K562 (cell line): ENCODE results near the gene ATXN7. TPM values are rescaled to one million over a fixed set of nuclear protein-coding genes. Genes with fewer than 3 reads are reported as not detected.

Experiments
- ATAC-seq: fragments of 200-7000 bp; cut with Tn5 transposase; 3 replicates; pipeline ENCODE4 v1.9.1; 2020; ENCODE audit warnings: moderate library complexity
- BruUV-seq: library from RNA; stranded (reverse); fragments of 400-500 nt; replicated peaks from 2 replicates; lab custom pipeline; 2021; lab: Mats Ljungman, UMichigan
- CTCF ChIA-PET: fragments of 300-600 bp; formaldehyde crosslinking; extraction: SDS; loops from one replicate; lab custom pipeline; 2021; ENCODE audit warnings: low intra/inter-chr PET ratio; lab: Yijun Ruan, JAX
- POLR2A ChIA-PET: fragments of 300-600, 350-650 bp; sonication (Branson Sonifier 250); formaldehyde crosslinking; extraction: SDS; loops from one replicate; lab custom pipeline; 2021; ENCODE audit warnings: antibody characterized with exemption, inconsistent platforms; lab: Yijun Ruan, JAX
- DNase-seq, 4 experiments: peaks; one replicate each; pipeline versions ENCODE4 v3.0.0 to v3.0.0-alpha.2; 2011 to 2018; ENCODE audit warnings: low spot score in 3 of 4, mixed read lengths in 3 of 4; ENCODE audit errors: extremely low read depth in 1 of 4
- FAIRE-seq: peaks from 2 replicates; lab custom pipeline; 2011; peaks lifted over from hg19 to GRCh38; lab: Jason Lieb, UNC
- H2AFZ ChIP-seq: 2 replicates; pipeline ENCODE4 v1.6.0; 2011; ENCODE audit warnings: low read depth, low read length, control low read depth, inconsistent platforms
- H3K27ac ChIP-seq: fragments of 200-600 bp; 3 replicates; pipeline ENCODE4 v1.8.0; 2011; ENCODE audit warnings: low read depth, mild to moderate bottlenecking, control low read depth, inconsistent platforms, low read length, moderate library complexity, mixed read lengths; ENCODE audit errors: extremely low read depth
- H3K27me3 ChIP-seq, 2 experiments: fragments of 300-600 bp in 1 of 2; 2 replicates in 1 of 2; 3 replicates in 1 of 2; pipeline versions ENCODE4 v1.6.0 to v1.8.0; 2011; ENCODE audit warnings: inconsistent platforms in 2 of 2, low read length in 2 of 2, mild to moderate bottlenecking in 1 of 2, mixed read lengths in 1 of 2, moderate library complexity in 1 of 2; ENCODE audit not compliant: control insufficient read depth in 2 of 2, insufficient read depth in 2 of 2
- H3K36me3 ChIP-seq: fragments of 300-600 bp; 3 replicates; pipeline ENCODE4 v1.8.0; 2011; ENCODE audit warnings: mild to moderate bottlenecking, low read length, inconsistent platforms; ENCODE audit not compliant: control insufficient read depth, insufficient read depth
- H3K4me1 ChIP-seq, 2 experiments: fragments of 200-600 bp in 1 of 2; replicated peaks in 1 of 2; 2 replicates in 1 of 2; 3 replicates in 1 of 2; pipeline versions ENCODE4 v1.5.1 to v1.8.0; 2011; ENCODE audit warnings: inconsistent platforms in 2 of 2, low read length in 2 of 2, mild to moderate bottlenecking in 1 of 2, mixed read lengths in 1 of 2, moderate library complexity in 1 of 2; ENCODE audit not compliant: control insufficient read depth in 2 of 2, insufficient read depth in 2 of 2
- H3K4me2 ChIP-seq: 2 replicates; pipeline ENCODE4 v1.6.1; 2011; ENCODE audit warnings: low read length, control low read depth, inconsistent platforms, mixed read lengths; ENCODE audit not compliant: insufficient read depth
- H3K4me3 ChIP-seq: fragments of 200-600 bp; sonication (generic), shearing (Covaris generic); 2 replicates; pipeline ENCODE4 v1.5.1; 2016; ENCODE audit warnings: control low read depth, inconsistent platforms
- H3K79me2 ChIP-seq: fragments of 200-600 bp; 3 replicates; pipeline ENCODE4 v1.8.0; 2011; ENCODE audit warnings: low read length, inconsistent platforms; ENCODE audit not compliant: control insufficient read depth, insufficient read depth
- H3K9ac ChIP-seq, 2 experiments: 2 replicates each; pipeline versions ENCODE4 v1.6.0 to v1.6.1; 2011; ENCODE audit warnings: low read depth in 2 of 2, low read length in 2 of 2, control low read depth in 1 of 2, inconsistent platforms in 1 of 2, mild to moderate bottlenecking in 1 of 2, mixed read lengths in 1 of 2; ENCODE audit not compliant: insufficient read depth in 1 of 2
- H3K9me1 ChIP-seq: one replicate; pipeline ENCODE4 v1.6.0; 2011; ENCODE audit warnings: inconsistent platforms, mild to moderate bottlenecking, low read length, moderate library complexity; ENCODE audit not compliant: control insufficient read depth, insufficient read depth
- H3K9me3 ChIP-seq: replicated peaks from 2 replicates; pipeline ENCODE4 v1.5.1; 2011; ENCODE audit warnings: low read depth, low read length, inconsistent platforms; ENCODE audit not compliant: control insufficient read depth, insufficient read depth
- H4K20me1 ChIP-seq: replicated peaks from 2 replicates; pipeline ENCODE4 v1.6.1; 2011; ENCODE audit warnings: low read length, inconsistent platforms, mixed read lengths; ENCODE audit not compliant: control insufficient read depth, insufficient read depth
- ATF1 ChIP-seq, 2 experiments: fragments of 450-650 bp in 1 of 2; IDR thresholded peaks; 2 replicates each; pipeline ENCODE4 v1.6.1; 2016; ENCODE audit warnings: missing compliant biosample characterization in 1 of 2, missing genetic modification characterization in 1 of 2
- CTBP1 ChIP-seq: fragments of 450-650 bp; IDR thresholded peaks from 2 replicates; pipeline ENCODE4 v1.6.1; 2016; ENCODE audit warnings: borderline replicate concordance
- EWSR1 ChIP-seq: fragments of 450-650 bp; IDR thresholded peaks from 2 replicates; pipeline ENCODE4 v1.6.1; 2018; ENCODE audit warnings: borderline replicate concordance, mild to moderate bottlenecking, low read depth, moderate library complexity; ENCODE audit not compliant: partially characterized antibody
- IRF2 ChIP-seq: sonication (generic); formaldehyde crosslinking; IDR thresholded peaks from 2 replicates; pipeline ENCODE4 v1.8.1; 2022; ENCODE audit warnings: mild to moderate bottlenecking, missing genetic modification reagents
- MTF1 ChIP-seq: fragments of 250-450 bp; sonication (Bioruptor Pico); IDR thresholded peaks from 2 replicates; pipeline ENCODE4 v1.9.0; 2021; ENCODE audit warnings: moderate library complexity, mild to moderate bottlenecking, inconsistent platforms, borderline replicate concordance
- NR2C2 ChIP-seq, 2 experiments: fragments of 200-800 bp in 1 of 2; sonication (Bioruptor generic) in 1 of 2; sonication (generic) in 1 of 2; formaldehyde crosslinking in 1 of 2; IDR thresholded peaks; 2 replicates each; pipeline versions ENCODE4 v1.6.1 to v1.8.0; 2016 to 2022; ENCODE audit warnings: mild to moderate bottlenecking in 1 of 2, missing compliant biosample characterization in 1 of 2, missing genetic modification characterization in 1 of 2, missing genetic modification reagents in 1 of 2
- POLR2AphosphoS2 ChIP-seq: IDR thresholded peaks from 2 replicates; pipeline ENCODE4 v1.6.1; 2012; ENCODE audit warnings: low read length, improper control_type of control experiment
- TOE1 ChIP-seq, 2 experiments: fragments of 450-650 bp in 1 of 2; sonication (generic) in 1 of 2; formaldehyde crosslinking in 1 of 2; IDR thresholded peaks; 2 replicates each; pipeline versions ENCODE4 v1.7.1 to v1.8.0; 2016 to 2022; ENCODE audit warnings: borderline replicate concordance in 2 of 2, mild to moderate bottlenecking in 2 of 2, antibody characterized with exemption in 1 of 2, inconsistent platforms in 1 of 2, low read depth in 1 of 2, missing genetic modification reagents in 1 of 2, moderate library complexity in 1 of 2
- WGBS: fragments of 100-300 bp; shearing (Covaris generic); methylation state at CpG from one replicate; pipeline ENCODE4 v1.1.6; 2016; ENCODE audit warnings: low coverage, mixed read lengths; ENCODE audit not compliant: insufficient coverage; ENCODE audit errors: missing lambda C conversion rate; 5-methylcytosine and 5-hydroxymethylcytosine counted together
- in situ Hi-C: fragments of 300-500 bp; cut with MboI; formaldehyde crosslinking; loops from 4 replicates; pipeline ENCODE4 v1.15.0; 2018; ENCODE audit warnings: inconsistent platforms, mixed read lengths
- intact Hi-C: fragments of 100-400 bp; cut with micrococcal nuclease; formaldehyde crosslinking; loops from 2 replicates; pipeline ENCODE4 v1.14.2; 2022
- polyA plus RNA-seq, 8 experiments: library from polyadenylated mRNA; depleted of rRNA in 4 of 8; stranded (reverse) in 5 of 8; unstranded in 3 of 8; fragments of >200 nt; fragmentation: Nextera tagmentation in 2 of 8; fragmentation: Illumina TruSeq in 1 of 8; extraction: Ambion mirVana in 2 of 8; extraction: Trizol in 1 of 8; gene quantifications; 2 replicates each; pipeline versions ENCODE4 v1.2.1 to v1.2.3, GENCODE V29; 2011 to 2014; ENCODE audit warnings: inconsistent platforms in 1 of 8, missing spikeins in 1 of 8
- total RNA-seq, 7 experiments: library from RNA; depleted of rRNA in 6 of 7; stranded (reverse); fragments of >200 nt in 6 of 7; fragmentation: Illumina TruSeq in 2 of 7; extraction: Trizol in 2 of 7; gene quantifications; 2 replicates each; pipeline versions ENCODE4 v1.2.1 to v1.2.3, GENCODE V29; 2011 to 2021; ENCODE audit warnings: low replicate concordance in 1 of 7

ATXN7 gene
- total and polyA plus RNA-seq, 9 of the 15 experiments (the other 6 are each of a cell fraction or from before 2014, with no cell fraction given) = 0.41 to 9.2 (median 6.7) TPM

DNA sequence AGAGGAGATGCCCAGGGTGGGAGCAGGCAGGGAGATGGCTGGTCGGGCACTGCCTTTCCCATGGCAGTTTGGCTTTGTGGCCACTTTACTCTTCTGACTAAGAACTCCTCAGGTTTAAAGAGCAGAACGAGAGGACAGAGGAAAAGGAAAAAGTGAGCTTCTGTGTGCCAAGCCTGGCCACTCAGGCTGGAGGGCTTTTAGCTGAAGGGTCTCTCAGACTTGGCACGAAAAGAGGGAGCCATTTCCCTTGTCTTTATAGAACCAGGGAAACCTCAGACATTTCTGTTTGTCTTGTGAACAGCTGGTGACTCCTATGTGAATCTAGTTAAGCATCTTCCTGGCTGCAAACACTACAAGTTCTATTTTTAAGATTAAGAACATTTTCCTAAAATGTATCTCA lies 182.9 kb downstream of the ATXN7 start:
- ChIA-PET POLR2A (no interaction called here), CTCF (no interaction called here)
- DNase-seq (no peak), ATAC-seq (no peak), FAIRE-seq (no peak)
- intact Hi-C loops = no loop called here
- TF ChIP-seq POLR2AphosphoS2 (no peak), NR2C2 (CRISPR knock-in tag; IDR thresholded peaks at IDR 0.05) (no peak), NR2C2 (tag; IDR thresholded peaks at IDR 0.05) (no peak), CTBP1 (no peak), MTF1 (CRISPR knock-in tag) (no peak), TOE1 (IDR thresholded peaks at IDR 0.05; ENCODE audit: borderline replicate concordance) (no peak), TOE1 (CRISPR knock-in tag; IDR thresholded peaks at IDR 0.05; ENCODE audit: borderline replicate concordance, low read depth) (no peak), EWSR1 (no peak), IRF2 (CRISPR knock-in tag) (no peak), ATF1 (CRISPR knock-in tag; IDR thresholded peaks at IDR 0.05) (no peak), ATF1 (tag; IDR thresholded peaks at IDR 0.05) (no peak)
- 0% methylated on average over 3 of the region's 3 CpGs for WGBS
- Histone ChIP-seq H3K27ac (no peak overlapping the region), H3K27me3 (no peaks in the 10 kb centered on the region; a peak in 1 of 5 replicates), H2AFZ (no peak overlapping the region), H3K4me3 (no peak overlapping the region), H3K4me2 (no peak overlapping the region), H3K9ac (no peak overlapping the region), H3K36me3 (no peaks in the 10 kb centered on the region), H3K9me3 (no peaks in the 10 kb centered on the region), H3K4me1 (no peaks in the 10 kb centered on the region; a peak in 1 of 5 replicates), H3K9me1 (no peaks in the 10 kb centered on the region), H3K79me2 (no peaks in the 10 kb centered on the region), H4K20me1 (no peaks in the 10 kb centered on the region)
- BruUV-seq = no TSS peak
- in situ Hi-C loops = no loop called here
